Stimulated activated CD8-positive, alpha-beta memory T cell treated with anti-CD3 and anti-CD28 coated beads, Interleukin-12 subunit alpha, Interleukin-12 subunit beta, amount 100 ng/mL, for 4 hours (primary cell): ENCODE measurements around the gene CD300C.
"Not testable (repeated sequence)": the region's sequence is repeated elsewhere in the genome, so short reads cannot be mapped to it uniquely, and the experiment has no call there.

Source experiments
- DNase-seq: peaks from one replicate; pipeline ENCODE4 v3.0.0-alpha.2; 2020; ENCODE audit warnings: low read depth

CD300C gene

GRCh38 chr17:74512624-74513091 lies 33.3 kb downstream of the CD300C start:
- DNase-seq, result no peak

GRCh38 chr17:74512036-74512435 lies 33.9 kb downstream of the CD300C start:
- no peak for DNase-seq

GRCh38 chr17:74508156-74508555 lies 37.8 kb downstream of the CD300C start:
- DNase-seq, result no peak

DNA sequence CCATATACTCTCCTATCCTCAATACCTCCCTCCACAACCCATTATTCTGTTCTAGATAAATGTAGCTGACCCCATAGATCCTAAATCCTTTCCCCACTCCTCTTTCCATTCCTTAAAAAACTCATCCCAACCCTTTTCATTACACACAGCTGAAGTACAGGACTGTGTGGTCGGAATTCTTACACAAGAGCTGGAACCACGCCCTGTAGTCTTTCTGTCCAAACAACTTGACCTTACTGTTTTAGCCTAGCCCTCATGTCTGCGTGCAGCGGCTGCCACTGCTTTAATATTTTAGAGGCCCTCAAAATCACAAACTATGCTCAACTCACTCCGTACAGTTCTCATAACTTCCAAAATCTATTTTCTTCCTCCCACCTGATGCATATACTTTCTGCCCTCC lies 42.0 kb downstream of the CD300C start:
- not testable (repeated sequence) for DNase-seq

DNA sequence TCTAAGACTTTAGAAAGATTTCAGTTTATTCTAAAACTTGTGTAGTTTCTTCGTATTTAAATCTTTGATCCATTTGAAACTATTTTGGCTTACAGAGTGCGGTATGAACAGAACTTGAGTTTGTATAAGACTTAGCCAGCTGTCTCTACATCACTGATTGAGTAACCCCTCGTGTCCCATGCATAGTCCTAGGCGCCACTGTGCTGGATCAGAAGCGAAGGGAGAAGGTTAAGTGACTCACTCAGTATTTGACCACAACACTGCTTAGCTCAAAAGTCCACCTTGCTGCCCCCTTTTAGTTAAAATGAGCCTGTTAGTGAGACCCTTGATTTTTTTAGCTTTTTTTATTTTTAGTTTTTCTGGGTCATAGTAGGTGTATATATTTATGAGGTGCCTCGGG lies 43.1 kb downstream of the CD300C start:
- no peak for DNase-seq

DNA sequence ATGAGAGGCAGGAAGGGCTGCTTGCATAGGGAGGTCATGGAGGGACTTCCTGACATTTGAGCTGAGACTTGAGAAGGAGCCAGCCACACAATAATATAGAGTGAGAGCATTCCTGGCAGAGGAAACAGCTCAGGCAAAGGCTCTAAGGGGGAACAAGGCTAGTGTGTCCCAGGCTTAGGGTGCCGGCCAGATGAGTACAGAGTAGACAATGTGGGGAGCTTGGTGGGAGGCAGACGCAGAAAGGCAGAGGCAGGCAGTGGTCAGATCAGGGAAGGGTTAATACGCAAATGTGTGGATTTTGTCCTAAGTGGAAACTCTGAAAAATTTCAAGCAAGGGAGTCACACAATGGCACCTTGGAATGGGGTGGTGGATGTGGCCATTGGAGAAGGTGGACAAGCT lies 45.9 kb downstream of the CD300C start:
- DNase-seq, result no peak

GRCh38 chr17:74497471-74497870 lies 48.4 kb downstream of the CD300C start:
- no peak for DNase-seq

DNA sequence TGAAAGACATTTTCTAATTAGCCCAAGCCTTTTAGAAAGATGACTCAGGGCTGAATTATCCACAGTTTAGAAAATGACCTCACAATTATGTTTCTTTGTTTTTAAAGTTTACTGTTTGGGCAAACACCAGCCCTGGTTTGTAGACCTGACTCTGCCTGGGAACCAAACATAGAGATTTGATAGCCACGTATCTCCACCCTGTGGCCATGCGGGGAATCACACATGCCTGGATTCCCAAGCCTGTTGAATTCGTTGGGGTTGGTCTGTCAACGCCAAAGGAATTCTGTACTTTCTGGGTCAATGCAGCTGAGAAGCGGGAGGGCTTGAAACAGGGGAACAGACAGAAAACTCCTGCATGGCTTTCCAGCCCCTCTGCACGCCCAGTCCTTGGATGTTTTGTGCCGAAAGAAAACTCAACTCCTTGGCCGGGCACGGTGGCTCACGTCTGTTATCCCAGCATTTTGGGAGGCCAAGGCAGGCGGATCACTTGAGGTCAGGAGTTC lies 52.5 kb downstream of the CD300C start:
- no peak for DNase-seq

GRCh38 chr17:74491626-74492025 lies 54.3 kb downstream of the CD300C start:
- DNase-seq, result no peak
